UCSD-AML1 (cell line): ENCODE data around the gene ASPSCR1.

Experiments used
- DNase-seq: peaks from one replicate; lab custom pipeline; 2025; ENCODE audit not compliant: unreplicated experiment; lab: John Stamatoyannopoulos, UW

The ASPSCR1 gene

GRCh38 chr17:81999587-81999975, 22.2 kb downstream of the ASPSCR1 start:
- no peak for DNase-seq

DNA sequence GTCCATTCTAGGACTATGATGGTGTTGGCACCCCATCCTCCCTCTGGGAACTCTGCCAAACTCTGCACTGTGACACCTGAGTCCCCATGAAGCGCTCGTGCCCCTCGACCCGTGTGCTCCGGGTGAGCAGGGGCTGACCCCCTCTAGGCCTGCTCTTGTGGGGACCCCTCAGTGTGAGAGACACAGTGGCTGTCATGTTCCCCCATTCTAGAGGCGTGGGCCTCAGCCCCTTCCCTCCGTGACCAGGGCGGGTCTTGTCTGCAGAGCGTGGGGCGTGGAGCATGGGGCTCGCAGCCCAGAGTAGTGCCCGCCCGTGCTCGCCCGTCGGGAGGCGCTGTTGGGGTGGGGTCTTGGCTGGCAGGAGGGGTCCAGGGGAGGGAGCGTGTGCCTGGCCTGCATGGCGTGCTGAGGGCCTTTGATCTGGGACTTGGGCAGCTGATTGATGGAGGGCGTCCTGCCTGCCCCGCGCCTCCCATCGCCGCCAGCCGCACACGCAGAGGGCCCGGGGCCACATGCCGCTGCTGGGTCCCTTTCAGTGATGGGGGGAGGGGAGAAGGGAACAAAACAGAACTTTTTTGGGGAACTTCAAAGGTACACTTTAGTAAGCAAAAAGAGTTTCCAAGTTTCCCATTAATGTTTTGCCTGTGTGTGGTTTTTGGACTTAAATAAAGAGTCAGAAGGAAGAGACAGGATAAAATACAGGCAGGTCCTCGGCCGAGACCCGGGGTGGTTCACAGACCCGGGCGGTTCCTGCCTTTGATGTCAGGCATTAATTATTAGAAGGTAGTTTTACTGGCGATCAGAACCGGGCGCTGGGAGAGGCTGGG, 22.8 kb downstream of the ASPSCR1 start:
- DNase-seq: no peak

DNA sequence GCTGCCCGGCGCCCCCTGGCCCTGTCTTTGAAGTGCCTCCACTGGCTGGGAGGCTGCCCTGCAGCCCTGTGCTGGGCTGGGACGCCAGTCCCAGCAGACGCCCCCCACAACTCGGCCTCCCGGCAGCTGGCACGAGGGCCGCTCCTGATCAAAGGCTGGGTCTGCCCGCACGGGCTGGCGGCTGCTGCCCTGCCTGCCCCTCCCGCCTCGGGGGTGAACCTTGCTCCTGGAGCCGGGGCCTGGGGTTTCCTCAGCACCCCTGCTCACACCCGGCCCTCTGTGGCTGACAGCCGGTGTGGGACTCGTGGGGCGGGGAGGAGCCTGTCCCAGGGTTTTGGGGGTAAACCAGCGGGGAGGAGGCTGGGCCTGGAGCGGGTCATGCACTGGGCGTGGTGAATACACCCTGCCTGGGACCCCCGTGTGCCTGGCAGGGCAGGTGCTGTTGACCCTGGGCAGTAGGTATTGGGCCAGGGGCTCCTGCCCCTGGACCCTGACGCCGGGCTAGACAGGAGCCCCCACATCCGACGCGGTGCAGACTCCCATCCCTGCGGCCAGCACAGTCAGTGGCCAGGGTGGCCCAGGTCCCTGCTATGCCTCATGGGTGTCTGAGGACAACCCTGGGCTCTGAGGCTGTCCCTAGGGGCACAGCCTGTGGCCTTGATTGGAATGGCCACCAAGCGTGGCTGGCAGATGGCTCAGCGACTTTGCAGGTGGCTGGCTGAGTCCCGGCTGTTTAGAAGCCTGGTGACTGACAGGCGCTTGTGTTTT, 23.6 kb downstream of the ASPSCR1 start:
- DNase-seq: no peak

GRCh38 chr17:82001571-82002056, 24.2 kb downstream of the ASPSCR1 start:
- no peak for DNase-seq

- DNase-seq: no peak
Observed at GRCh38 chr17:82003411-82004381, 26.3 kb downstream of the ASPSCR1 start.

- no peak for DNase-seq
Observed at GRCh38 chr17:82004517-82005455, 27.4 kb downstream of the ASPSCR1 start.

- no peak for DNase-seq
Observed at GRCh38 chr17:82005701-82006348, 28.4 kb downstream of the ASPSCR1 start.

DNA sequence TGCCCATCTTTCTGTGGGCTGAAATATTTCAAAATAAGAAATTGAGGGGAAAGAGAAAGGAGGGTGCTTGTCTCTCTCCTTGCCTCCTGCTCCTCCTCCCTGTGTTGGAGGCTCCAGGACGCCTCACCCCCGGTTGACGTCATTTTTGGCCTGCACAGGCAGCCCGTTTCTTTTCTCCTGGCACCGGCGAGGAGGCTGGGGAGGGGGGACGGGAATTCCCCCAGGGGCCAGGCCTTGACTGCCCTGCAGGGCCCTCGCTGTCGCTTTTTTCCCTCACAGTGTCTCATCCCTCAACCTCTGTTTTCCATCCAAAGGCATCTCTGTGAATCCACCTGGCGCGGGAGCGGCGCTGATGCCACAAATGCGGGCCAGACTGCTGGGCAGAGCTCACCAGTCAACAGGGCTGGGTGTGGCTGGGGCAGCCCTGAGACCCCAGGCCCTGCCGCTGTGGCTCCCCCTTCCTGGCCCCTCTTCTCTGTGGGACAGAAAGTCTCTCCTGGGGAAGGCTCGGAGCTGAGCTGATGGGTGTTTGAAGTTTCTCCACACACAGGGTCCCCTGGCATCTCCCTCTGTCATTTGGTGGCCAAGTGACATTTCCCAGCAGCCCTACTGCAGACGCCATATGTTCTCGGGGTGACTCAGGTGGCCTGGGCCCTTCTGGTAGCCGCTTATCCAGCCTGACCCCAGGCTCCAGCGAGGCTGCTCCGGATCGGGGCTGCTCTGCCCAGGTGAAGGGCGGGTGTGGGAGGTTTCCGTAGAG, 29.2 kb downstream of the ASPSCR1 start:
- DNase-seq: no peak

DNA sequence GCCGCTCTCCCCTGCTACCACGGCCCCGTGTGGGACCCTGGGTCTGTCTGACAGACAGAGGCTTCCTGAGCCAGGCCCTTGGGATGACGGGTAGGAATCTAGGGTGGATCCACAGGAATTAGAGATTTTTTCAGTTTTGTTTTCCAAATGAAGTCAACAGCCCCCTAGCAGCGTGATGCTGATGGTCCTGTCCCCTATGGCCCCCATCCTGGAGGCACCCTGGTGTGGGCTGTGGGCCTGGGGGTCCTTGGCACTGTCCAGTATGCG, 29.7 kb downstream of the ASPSCR1 start:
- DNase-seq: no peak

DNA sequence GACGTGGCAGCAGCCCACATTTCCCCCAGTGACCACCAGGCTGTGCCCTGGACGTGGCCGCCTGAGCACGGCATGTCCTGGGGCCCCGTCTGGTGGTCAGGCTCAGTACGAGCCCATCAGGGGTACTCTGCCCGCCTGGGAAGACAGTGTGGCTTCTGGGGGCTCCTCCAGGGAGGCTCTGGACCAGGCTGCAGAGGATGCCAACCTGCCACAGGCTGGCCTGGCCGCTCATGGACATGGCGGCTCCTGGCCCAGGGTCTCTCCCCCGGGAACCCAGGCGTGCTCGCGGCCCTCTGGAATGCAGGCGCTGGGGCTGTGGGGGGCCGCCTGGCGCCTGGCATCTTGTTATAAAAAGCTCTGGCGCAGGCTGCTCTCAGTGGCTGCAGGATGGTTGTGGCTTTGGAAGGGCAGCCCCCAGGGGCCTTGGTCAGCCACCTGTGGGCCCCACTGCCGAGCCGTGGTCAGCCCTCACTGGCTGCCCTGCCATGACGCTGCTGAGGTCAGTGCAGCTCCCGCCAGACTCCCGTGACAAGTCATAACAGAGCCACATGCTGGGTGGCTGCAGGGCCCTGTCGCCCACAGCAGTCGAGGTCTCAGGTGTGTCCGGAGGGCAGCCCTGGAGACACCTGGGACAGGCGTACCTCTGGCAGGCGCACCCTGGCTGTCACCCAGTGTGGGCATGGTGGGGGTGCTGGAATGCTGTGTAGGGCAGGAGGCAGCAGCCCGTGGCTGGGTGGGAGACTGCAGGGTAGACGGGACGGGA, 30.2 kb downstream of the ASPSCR1 start:
- DNase-seq: no peak

DNA sequence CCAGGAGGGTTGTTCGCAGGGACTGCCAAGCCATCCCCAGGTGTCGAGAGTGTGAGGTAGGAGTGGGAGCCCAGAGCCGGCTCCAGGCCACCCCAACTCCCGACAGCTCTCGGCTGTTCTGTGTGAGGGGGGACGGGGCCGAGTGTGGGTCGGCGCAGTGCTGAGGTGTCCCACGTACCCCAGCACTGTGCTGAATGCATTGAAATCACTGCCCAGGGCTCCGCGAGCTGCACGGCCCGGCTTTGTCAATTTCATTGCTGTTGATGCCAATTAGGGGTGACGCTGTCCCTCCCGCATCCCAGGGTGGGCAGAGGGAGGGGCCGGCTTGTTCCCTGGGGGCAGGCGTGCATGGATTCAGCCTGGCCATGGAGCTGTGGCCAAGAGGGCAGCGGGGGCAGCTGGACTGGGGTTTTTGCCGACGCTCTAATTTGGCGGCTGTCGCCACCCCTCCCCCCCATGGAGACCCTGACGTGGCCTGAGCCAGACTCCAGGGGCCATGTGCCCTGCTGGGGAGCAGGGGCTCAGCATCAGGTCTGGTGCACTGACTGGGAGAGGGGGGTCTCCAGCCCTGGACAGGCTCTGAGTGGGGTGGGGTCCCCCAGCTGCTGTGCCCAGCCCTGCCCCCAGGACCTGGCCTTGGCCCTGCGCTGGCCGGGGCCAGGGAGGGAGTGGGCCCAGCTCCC, 31.0 kb downstream of the ASPSCR1 start:
- no peak for DNase-seq

- no peak for DNase-seq
Observed at GRCh38 chr17:82008941-82009405, 31.5 kb downstream of the ASPSCR1 start.

- DNase-seq: no peak
Observed at GRCh38 chr17:82009413-82009812, 32.0 kb downstream of the ASPSCR1 start.

DNA sequence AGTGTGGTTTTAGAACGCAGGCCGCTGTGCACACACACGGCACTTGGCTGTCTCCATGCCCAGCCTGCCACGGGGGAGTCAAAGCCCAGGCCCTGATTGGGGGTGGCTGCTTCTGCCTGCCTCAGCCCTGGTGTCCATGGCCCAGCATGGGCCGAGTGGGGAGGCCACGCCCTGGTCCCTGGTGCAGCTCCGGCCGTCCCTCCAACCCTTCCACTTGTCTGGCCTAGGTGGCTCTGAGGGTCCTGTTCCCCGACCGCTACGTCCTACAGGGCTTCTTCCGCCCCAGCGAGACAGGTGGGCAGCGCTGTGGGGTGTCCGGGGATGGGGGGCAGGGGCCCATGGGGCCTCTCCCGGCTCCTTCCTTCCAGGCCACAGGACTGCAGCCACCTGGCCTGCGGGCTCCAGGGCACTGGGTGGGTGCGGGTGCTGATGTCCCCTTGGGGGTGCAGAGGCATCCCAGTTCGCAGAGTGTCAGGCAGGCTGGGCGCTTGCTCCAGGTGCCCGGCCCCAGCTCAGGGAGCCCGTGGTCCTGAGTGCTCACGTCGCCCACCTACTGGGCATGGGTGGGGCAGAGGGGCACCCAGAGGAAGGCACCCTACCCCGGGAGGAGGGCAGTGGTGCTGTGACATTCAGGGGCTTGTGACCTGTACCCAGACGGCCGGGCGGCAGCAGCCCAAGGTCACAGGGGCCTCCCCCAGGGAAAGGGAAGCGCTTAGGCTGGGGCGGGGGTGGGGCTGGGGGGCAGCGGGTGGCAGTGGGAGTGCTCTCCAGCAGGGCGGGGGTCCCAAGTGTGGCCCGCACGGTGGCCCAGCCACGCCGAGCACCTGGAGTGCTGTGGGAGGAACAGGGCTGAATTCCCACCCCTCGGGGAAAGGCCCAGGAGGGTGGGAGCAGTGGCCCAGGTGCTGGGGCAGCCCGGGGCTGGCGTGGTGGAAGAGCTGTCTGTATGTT, 33.4 kb downstream of the ASPSCR1 start:
- DNase-seq: no peak

- no peak for DNase-seq
Observed at GRCh38 chr17:82011617-82012187, 34.3 kb downstream of the ASPSCR1 start.

- DNase-seq: no peak
Observed at GRCh38 chr17:82012261-82012639, 34.8 kb downstream of the ASPSCR1 start.
